Measurements from ENCODE around the gene NSL1.
A peak's percentile ranks its signal among the peaks of the same experiment; 100 is the strongest.
"Not testable (repeated sequence)": the region's sequence is repeated elsewhere in the genome, so short reads cannot be mapped to it uniquely, and the experiment has no call there.

Gene NSL1

GRCh38 chr1:212728606-212729005 lies 63.0 kb downstream of the NSL1 start:
- Histone ChIP-seq H3K27ac (ENCODE audit: low read depth, low read length) (no peak overlapping the region), H3K36me3 (ENCODE audit: control insufficient read depth in 1 of 2, insufficient read depth in 2 of 2, low read length in 2 of 2) (no peaks in the 10 kb centered on the region), H3K4me1 (ENCODE audit: control insufficient read depth in 1 of 2, insufficient read depth in 2 of 2, low read length in 2 of 2) (peaks cover 9 to 21% of the 10 kb centered on the region in 2 donors), H3K9me3 (ENCODE audit: control insufficient read depth in 1 of 2, low read length in 2 of 2) (no peaks in the 10 kb centered on the region), H3K27me3 (ENCODE audit: control insufficient read depth in 1 of 2, insufficient read depth in 2 of 2, low read length in 2 of 2) (no peaks in the 10 kb centered on the region), H3K4me3 (ENCODE audit: low read depth in 1 of 2, low read length in 2 of 2) (no peak overlapping the region), H3K9ac (ENCODE audit: low read depth in 1 of 2, low read length in 2 of 2) (peak overlapping the region in 1 of 2 donors; percentile 5)

GRCh38 chr1:212727386-212728181 lies 64.0 kb downstream of the NSL1 start:
- Histone ChIP-seq H3K9ac (ENCODE audit: low read depth in 1 of 2, low read length in 2 of 2) (no peak overlapping the region), H3K27ac (ENCODE audit: low read depth, low read length) (no peak overlapping the region)

GRCh38 chr1:212724679-212725078 lies 66.9 kb downstream of the NSL1 start:
- H3K27me3 ChIP-seq (ENCODE audit: control insufficient read depth in 1 of 2, insufficient read depth in 2 of 2, low read length in 2 of 2); H3K27ac ChIP-seq (ENCODE audit: low read depth, low read length); H3K9ac ChIP-seq (ENCODE audit: low read depth in 1 of 2, low read length in 2 of 2); H3K4me3 ChIP-seq (ENCODE audit: low read depth in 1 of 2, low read length in 2 of 2); H3K9me3 ChIP-seq (ENCODE audit: control insufficient read depth in 1 of 2, low read length in 2 of 2); H3K36me3 ChIP-seq (ENCODE audit: control insufficient read depth in 1 of 2, insufficient read depth in 2 of 2, low read length in 2 of 2): not testable (repeated sequence)
- H3K4me1 ChIP-seq (ENCODE audit: control insufficient read depth in 1 of 2, insufficient read depth in 2 of 2, low read length in 2 of 2) = peaks cover 8 to 21% of the 10 kb centered on the region in 2 donors

More at GRCh38 chr1:212727386-212728181, 64.0 kb downstream of the NSL1 start:
- H3K36me3 ChIP-seq (ENCODE audit: control insufficient read depth in 1 of 2, insufficient read depth in 2 of 2, low read length in 2 of 2) = no peaks in the 10 kb centered on the region
- H3K27me3 ChIP-seq (ENCODE audit: control insufficient read depth in 1 of 2, insufficient read depth in 2 of 2, low read length in 2 of 2) = no peaks in the 10 kb centered on the region
- peaks cover 9 to 21% of the 10 kb centered on the region in 2 donors for H3K4me1 ChIP-seq (ENCODE audit: control insufficient read depth in 1 of 2, insufficient read depth in 2 of 2, low read length in 2 of 2)
- H3K9me3 ChIP-seq (ENCODE audit: control insufficient read depth in 1 of 2, low read length in 2 of 2) = no peaks in the 10 kb centered on the region
- H3K4me3 ChIP-seq (ENCODE audit: low read depth in 1 of 2, low read length in 2 of 2) = no peak overlapping the region

GRCh38 chr1:212722270-212722957 lies 69.2 kb downstream of the NSL1 start:
- Histone ChIP-seq H3K27me3 (ENCODE audit: control insufficient read depth in 1 of 2, insufficient read depth in 2 of 2, low read length in 2 of 2) (no peaks in the 10 kb centered on the region), H3K9me3 (ENCODE audit: control insufficient read depth in 1 of 2, low read length in 2 of 2) (peaks cover 0 to 3% of the 10 kb centered on the region in 2 donors), H3K27ac (ENCODE audit: low read depth, low read length) (no peak overlapping the region), H3K36me3 (ENCODE audit: control insufficient read depth in 1 of 2, insufficient read depth in 2 of 2, low read length in 2 of 2) (no peaks in the 10 kb centered on the region), H3K4me1 (ENCODE audit: control insufficient read depth in 1 of 2, insufficient read depth in 2 of 2, low read length in 2 of 2) (no peaks in the 10 kb centered on the region), H3K4me3 (ENCODE audit: low read depth in 1 of 2, low read length in 2 of 2) (no peak overlapping the region), H3K9ac (ENCODE audit: low read depth in 1 of 2, low read length in 2 of 2) (no peak overlapping the region)

- Histone ChIP-seq H3K36me3 (ENCODE audit: control insufficient read depth in 1 of 2, insufficient read depth in 2 of 2, low read length in 2 of 2) (no peaks in the 10 kb centered on the region), H3K4me3 (ENCODE audit: low read depth in 1 of 2, low read length in 2 of 2) (no peak overlapping the region), H3K27ac (ENCODE audit: low read depth, low read length) (no peak overlapping the region), H3K9ac (ENCODE audit: low read depth in 1 of 2, low read length in 2 of 2) (no peak overlapping the region), H3K27me3 (ENCODE audit: control insufficient read depth in 1 of 2, insufficient read depth in 2 of 2, low read length in 2 of 2) (no peaks in the 10 kb centered on the region), H3K9me3 (ENCODE audit: control insufficient read depth in 1 of 2, low read length in 2 of 2) (peaks cover 0 to 3% of the 10 kb centered on the region in 2 donors), H3K4me1 (ENCODE audit: control insufficient read depth in 1 of 2, insufficient read depth in 2 of 2, low read length in 2 of 2) (no peaks in the 10 kb centered on the region)
Measured at GRCh38 chr1:212721388-212722247, 70.0 kb downstream of the NSL1 start.

GRCh38 chr1:212719633-212720032 lies 71.9 kb downstream of the NSL1 start:
- no peaks in the 10 kb centered on the region for H3K36me3 ChIP-seq (ENCODE audit: control insufficient read depth in 1 of 2, insufficient read depth in 2 of 2, low read length in 2 of 2)
- no peak overlapping the region for H3K4me3 ChIP-seq (ENCODE audit: low read depth in 1 of 2, low read length in 2 of 2)
- H3K9me3 ChIP-seq (ENCODE audit: control insufficient read depth in 1 of 2, low read length in 2 of 2) = peaks cover 0 to 3% of the 10 kb centered on the region in 2 donors
- no peak overlapping the region for H3K9ac ChIP-seq (ENCODE audit: low read depth in 1 of 2, low read length in 2 of 2)
- H3K27me3 ChIP-seq (ENCODE audit: control insufficient read depth in 1 of 2, insufficient read depth in 2 of 2, low read length in 2 of 2) = no peaks in the 10 kb centered on the region
- H3K27ac ChIP-seq (ENCODE audit: low read depth, low read length) = no peak overlapping the region
- no peaks in the 10 kb centered on the region for H3K4me1 ChIP-seq (ENCODE audit: control insufficient read depth in 1 of 2, insufficient read depth in 2 of 2, low read length in 2 of 2)

GRCh38 chr1:212718499-212718898 lies 73.1 kb downstream of the NSL1 start:
- Histone ChIP-seq H3K27me3 (ENCODE audit: control insufficient read depth in 1 of 2, insufficient read depth in 2 of 2, low read length in 2 of 2) (no peaks in the 10 kb centered on the region), H3K9me3 (ENCODE audit: control insufficient read depth in 1 of 2, low read length in 2 of 2) (peaks cover 0 to 3% of the 10 kb centered on the region in 2 donors), H3K27ac (ENCODE audit: low read depth, low read length) (no peak overlapping the region), H3K9ac (ENCODE audit: low read depth in 1 of 2, low read length in 2 of 2) (no peak overlapping the region), H3K4me3 (ENCODE audit: low read depth in 1 of 2, low read length in 2 of 2) (no peak overlapping the region), H3K4me1 (ENCODE audit: control insufficient read depth in 1 of 2, insufficient read depth in 2 of 2, low read length in 2 of 2) (no peaks in the 10 kb centered on the region), H3K36me3 (ENCODE audit: control insufficient read depth in 1 of 2, insufficient read depth in 2 of 2, low read length in 2 of 2) (no peaks in the 10 kb centered on the region)

GRCh38 chr1:212716161-212716560 lies 75.4 kb downstream of the NSL1 start:
- H3K4me3 ChIP-seq (ENCODE audit: low read depth in 1 of 2, low read length in 2 of 2) = no peak overlapping the region
- no peaks in the 10 kb centered on the region for H3K36me3 ChIP-seq (ENCODE audit: control insufficient read depth in 1 of 2, insufficient read depth in 2 of 2, low read length in 2 of 2)
- no peaks in the 10 kb centered on the region for H3K27me3 ChIP-seq (ENCODE audit: control insufficient read depth in 1 of 2, insufficient read depth in 2 of 2, low read length in 2 of 2)
- H3K9ac ChIP-seq (ENCODE audit: low read depth in 1 of 2, low read length in 2 of 2) = no peak overlapping the region
- no peaks in the 10 kb centered on the region for H3K4me1 ChIP-seq (ENCODE audit: control insufficient read depth in 1 of 2, insufficient read depth in 2 of 2, low read length in 2 of 2)
- H3K27ac ChIP-seq (ENCODE audit: low read depth, low read length) = no peak overlapping the region
- peaks cover 0 to 3% of the 10 kb centered on the region in 2 donors for H3K9me3 ChIP-seq (ENCODE audit: control insufficient read depth in 1 of 2, low read length in 2 of 2)

- Histone ChIP-seq H3K27ac (ENCODE audit: low read depth, low read length) (no peak overlapping the region), H3K9ac (ENCODE audit: low read depth in 1 of 2, low read length in 2 of 2) (no peak overlapping the region), H3K9me3 (ENCODE audit: control insufficient read depth in 1 of 2, low read length in 2 of 2) (no peaks in the 10 kb centered on the region), H3K4me3 (ENCODE audit: low read depth in 1 of 2, low read length in 2 of 2) (no peak overlapping the region), H3K27me3 (ENCODE audit: control insufficient read depth in 1 of 2, insufficient read depth in 2 of 2, low read length in 2 of 2) (no peaks in the 10 kb centered on the region), H3K36me3 (ENCODE audit: control insufficient read depth in 1 of 2, insufficient read depth in 2 of 2, low read length in 2 of 2) (no peaks in the 10 kb centered on the region), H3K4me1 (ENCODE audit: control insufficient read depth in 1 of 2, insufficient read depth in 2 of 2, low read length in 2 of 2) (no peaks in the 10 kb centered on the region)
Measured at GRCh38 chr1:212713465-212714136, 78.0 kb downstream of the NSL1 start.

All from duodenal mucosa (tissue), 2 donors.